SW 1271 (cell line): ENCODE data around the gene EHBP1L1.

Source experiments
- DNase-seq, 2 experiments: peaks; one replicate each; lab custom pipeline; 2025; lab: John Stamatoyannopoulos, UW

EHBP1L1 gene

GRCh38 chr11:65616575-65617001 lies 40.7 kb downstream of the EHBP1L1 start:
- no peak for DNase-seq

- DNase-seq, result no peak
Measured at GRCh38 chr11:65617136-65617850, 41.4 kb downstream of the EHBP1L1 start.

GRCh38 chr11:65617990-65618751 lies 42.3 kb downstream of the EHBP1L1 start:
- no peak for DNase-seq

- DNase-seq, result no peak
Measured at GRCh38 chr11:65618763-65619162, 42.9 kb downstream of the EHBP1L1 start.

GRCh38 chr11:65619281-65619928 lies 43.6 kb downstream of the EHBP1L1 start:
- DNase-seq, result no peak

GRCh38 chr11:65620666-65621065 lies 44.8 kb downstream of the EHBP1L1 start:
- no peak for DNase-seq

GRCh38 chr11:65621460-65621859 lies 45.6 kb downstream of the EHBP1L1 start:
- DNase-seq, result no peak

GRCh38 chr11:65622011-65622410 lies 46.2 kb downstream of the EHBP1L1 start:
- no peak for DNase-seq

GRCh38 chr11:65623177-65623576 lies 47.3 kb downstream of the EHBP1L1 start:
- no peak for DNase-seq

GRCh38 chr11:65623852-65624616 lies 48.2 kb downstream of the EHBP1L1 start:
- no peak for DNase-seq

- DNase-seq, result no peak
Measured at GRCh38 chr11:65624931-65625627, 49.2 kb downstream of the EHBP1L1 start.

- DNase-seq, result no peak
Measured at GRCh38 chr11:65625628-65626342, 49.9 kb downstream of the EHBP1L1 start.

GRCh38 chr11:65627202-65627601 lies 51.3 kb downstream of the EHBP1L1 start:
- no peak for DNase-seq

- DNase-seq, result no peak
Measured at GRCh38 chr11:65629579-65629978, 53.7 kb downstream of the EHBP1L1 start.

GRCh38 chr11:65630215-65630614 lies 54.4 kb downstream of the EHBP1L1 start:
- no peak for DNase-seq

GRCh38 chr11:65633390-65634108 lies 57.7 kb downstream of the EHBP1L1 start:
- DNase-seq, result no peak

GRCh38 chr11:65634109-65634436 lies 58.2 kb downstream of the EHBP1L1 start:
- no peak for DNase-seq

- DNase-seq, result no peak
Measured at GRCh38 chr11:65634440-65634839, 58.6 kb downstream of the EHBP1L1 start.

GRCh38 chr11:65634905-65635731 lies 59.3 kb downstream of the EHBP1L1 start:
- no peak for DNase-seq
